GM12873 (cell line): Measurements from ENCODE around the gene ADARB1.

ENCODE experiments used
- CTCF ChIP-seq: IDR thresholded peaks from 2 replicates; pipeline ENCODE4 v1.5.1; 2012; ENCODE audit warnings: low read depth, mild to moderate bottlenecking, moderate library complexity, low read length, control low read depth; ENCODE audit not compliant: insufficient read depth; ENCODE audit errors: missing control alignments

The ADARB1 gene

GRCh38 chr21:45208627-45208951, 134.2 kb downstream of the ADARB1 start:
- TF ChIP-seq CTCF, result no peak

DNA sequence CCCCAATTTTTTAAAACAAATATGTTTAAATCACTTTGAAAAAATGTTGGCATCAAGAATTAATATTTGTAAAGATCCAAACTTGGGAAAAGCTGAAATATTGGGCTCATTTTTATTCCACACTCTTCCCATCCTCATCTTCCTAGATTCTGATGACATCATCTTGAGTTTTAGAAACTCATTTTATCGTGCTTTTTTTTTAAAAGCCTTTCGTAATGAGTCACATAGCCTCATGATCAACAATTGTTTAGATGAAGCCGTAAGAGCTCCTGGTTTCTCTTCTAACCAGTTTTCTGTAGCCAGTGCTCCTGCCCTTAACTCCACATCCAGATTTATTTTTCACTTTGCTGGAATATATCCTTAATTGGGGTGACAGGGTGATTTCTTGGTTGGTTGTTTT, 134.7 kb downstream of the ADARB1 start:
- no peak for TF ChIP-seq CTCF

DNA sequence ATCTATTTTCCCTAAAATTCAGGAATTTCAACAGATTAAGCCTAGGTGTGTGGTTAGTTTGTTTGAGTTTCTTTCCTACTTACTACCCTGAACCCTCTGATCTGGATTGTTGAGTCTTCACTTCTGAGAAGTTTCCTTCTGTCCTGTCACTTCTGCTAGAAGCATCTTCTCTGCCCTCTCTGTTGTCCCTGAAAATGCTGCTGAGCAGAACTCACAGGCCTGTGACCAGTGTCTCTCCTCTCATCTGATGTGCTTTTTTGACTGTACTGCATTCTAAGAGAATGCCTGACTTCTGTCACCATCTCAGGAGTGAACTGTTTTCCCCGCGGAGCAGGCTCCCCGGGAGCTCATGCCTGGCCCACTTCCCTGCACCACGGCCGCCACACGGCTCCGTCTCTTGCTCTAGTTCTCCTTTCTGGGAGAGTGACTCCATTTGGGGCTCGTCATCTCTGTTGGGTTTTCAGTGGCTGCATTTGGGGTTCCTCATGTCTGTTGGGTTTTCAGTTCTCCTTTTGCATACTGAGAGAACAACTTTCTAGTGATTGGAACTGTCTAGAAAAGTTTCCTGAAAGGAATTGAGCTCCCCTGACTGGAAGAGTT, 135.4 kb downstream of the ADARB1 start:
- no peak for TF ChIP-seq CTCF

- TF ChIP-seq CTCF, result no peak
Observed at GRCh38 chr21:45210461-45210983, 136.1 kb downstream of the ADARB1 start.

GRCh38 chr21:45211661-45212060, 137.3 kb downstream of the ADARB1 start:
- no peak for TF ChIP-seq CTCF

GRCh38 chr21:45213392-45213791, 139.0 kb downstream of the ADARB1 start:
- no peak for TF ChIP-seq CTCF

- TF ChIP-seq CTCF, result no peak
Observed at GRCh38 chr21:45215213-45215612, 140.8 kb downstream of the ADARB1 start.

GRCh38 chr21:45217010-45217409, 142.6 kb downstream of the ADARB1 start:
- TF ChIP-seq CTCF, result no peak
